H9 (cell line): ENCODE data around the gene MYO18B. TPM values are rescaled to one million over a fixed set of nuclear protein-coding genes. Genes with fewer than 3 reads are reported as not detected.
A peak's percentile ranks its signal among the peaks of the same experiment; 100 is the strongest.

Experiments
- DNase-seq: peaks from one replicate; pipeline ENCODE4 v3.0.0-alpha.2; 2017
- H2AFZ ChIP-seq: one replicate; pipeline ENCODE4 v1.6.1; 2013; ENCODE audit warnings: mild to moderate bottlenecking, low read length, control low read depth, moderate library complexity
- H2AK5ac ChIP-seq: 2 replicates; pipeline ENCODE4 v1.6.1; 2013; ENCODE audit warnings: low read length, control low read depth, mixed read lengths; ENCODE audit not compliant: insufficient read length
- H2BK120ac ChIP-seq: one replicate; pipeline ENCODE4 v1.6.1; 2013; ENCODE audit warnings: low read depth, mild to moderate bottlenecking, low read length, control low read depth, inconsistent platforms; ENCODE audit not compliant: poor library complexity, severe bottlenecking
- H2BK12ac ChIP-seq: 2 replicates; pipeline ENCODE4 v1.6.1; 2013; ENCODE audit warnings: low read length, control low read depth, mixed read lengths, low read depth; ENCODE audit not compliant: insufficient read length
- H2BK15ac ChIP-seq: 2 replicates; pipeline ENCODE4 v1.6.1; 2013; ENCODE audit warnings: low read depth, low read length, control low read depth
- H2BK20ac ChIP-seq: one replicate; pipeline ENCODE4 v1.6.1; 2013; ENCODE audit warnings: low read depth, mild to moderate bottlenecking, low read length, control low read depth, inconsistent platforms; ENCODE audit not compliant: poor library complexity, severe bottlenecking
- H2BK5ac ChIP-seq: 2 replicates; pipeline ENCODE4 v1.6.1; 2013; ENCODE audit warnings: low read length, control low read depth, mixed read lengths; ENCODE audit not compliant: insufficient read length
- H3K14ac ChIP-seq: 2 replicates; pipeline ENCODE4 v1.6.1; 2013; ENCODE audit warnings: low read length, control low read depth; ENCODE audit not compliant: insufficient read depth
- H3K18ac ChIP-seq: 2 replicates; pipeline ENCODE4 v1.6.1; 2013; ENCODE audit warnings: low read depth, mild to moderate bottlenecking, mixed read lengths, low read length, control low read depth; ENCODE audit not compliant: insufficient read length
- H3K23ac ChIP-seq: 2 replicates; pipeline ENCODE4 v1.6.1; 2013; ENCODE audit warnings: low read length, control low read depth, mixed read lengths, low read depth; ENCODE audit not compliant: insufficient read length
- H3K23me2 ChIP-seq: 2 replicates; pipeline ENCODE4 v1.6.1; 2013; ENCODE audit warnings: low read depth, mild to moderate bottlenecking, mixed read lengths, low read length, control low read depth; ENCODE audit not compliant: insufficient read length, poor library complexity, severe bottlenecking
- H3K27ac ChIP-seq: 2 replicates; pipeline ENCODE4 v1.5.1; 2013; ENCODE audit warnings: low read length, control low read depth, mixed read lengths, low read depth; ENCODE audit not compliant: insufficient read length
- H3K27me3 ChIP-seq: 2 replicates; pipeline ENCODE4 v1.6.1; 2013; ENCODE audit warnings: low read length, control low read depth, inconsistent platforms; ENCODE audit not compliant: insufficient read depth
- H3K4ac ChIP-seq: 2 replicates; pipeline ENCODE4 v1.6.1; 2013; ENCODE audit warnings: low read depth, mild to moderate bottlenecking, control low read depth, inconsistent platforms, low read length, moderate library complexity
- H3K4me1 ChIP-seq: 2 replicates; pipeline ENCODE4 v1.6.1; 2013; ENCODE audit warnings: low read length, control low read depth, inconsistent platforms; ENCODE audit not compliant: insufficient read depth
- H3K4me2 ChIP-seq: 2 replicates; pipeline ENCODE4 v1.6.1; 2013; ENCODE audit warnings: low read length, control low read depth, mixed read lengths; ENCODE audit not compliant: insufficient read length, insufficient read depth
- H3K56ac ChIP-seq: 2 replicates; pipeline ENCODE4 v1.6.1; 2013; ENCODE audit warnings: low read depth, mild to moderate bottlenecking, mixed read lengths, low read length, control low read depth; ENCODE audit not compliant: insufficient read length
- H3K79me1 ChIP-seq: 2 replicates; pipeline ENCODE4 v1.6.1; 2013; ENCODE audit warnings: low read depth, mild to moderate bottlenecking, moderate library complexity, low read length, control low read depth, inconsistent platforms; ENCODE audit not compliant: insufficient read depth, poor library complexity, severe bottlenecking
- H3K79me2 ChIP-seq: 2 replicates; pipeline ENCODE4 v1.6.1; 2013; ENCODE audit warnings: low read length, control low read depth, inconsistent platforms; ENCODE audit not compliant: insufficient read depth
- H3K9ac ChIP-seq: 2 replicates; pipeline ENCODE4 v1.6.1; 2013; ENCODE audit warnings: low read length, control low read depth, mixed read lengths; ENCODE audit not compliant: insufficient read length; ENCODE audit errors: extremely low read depth
- H3K9me3 ChIP-seq: one replicate; pipeline ENCODE4 v1.6.1; 2013; ENCODE audit warnings: low read depth, low read length, inconsistent platforms; ENCODE audit not compliant: control insufficient read depth
- H3T11ph ChIP-seq: one replicate; pipeline ENCODE4 v1.6.1; 2013; ENCODE audit warnings: mild to moderate bottlenecking, low read length, control low read depth, inconsistent platforms
- H4K20me1 ChIP-seq: one replicate; pipeline ENCODE4 v1.6.1; 2013; ENCODE audit not compliant: control insufficient read depth, insufficient read length, insufficient read depth
- H4K5ac ChIP-seq: 2 replicates; pipeline ENCODE4 v1.6.1; 2013; ENCODE audit warnings: low read depth, mild to moderate bottlenecking, mixed read lengths, low read length, control low read depth; ENCODE audit not compliant: insufficient read length
- H4K8ac ChIP-seq: replicated peaks from 2 replicates; pipeline ENCODE4 v1.6.1; 2013; ENCODE audit warnings: low read length, control low read depth, mixed read lengths, low read depth; ENCODE audit not compliant: insufficient read length
- H4K91ac ChIP-seq: 2 replicates; pipeline ENCODE4 v1.6.1; 2013; ENCODE audit warnings: low read depth, mild to moderate bottlenecking, moderate library complexity, mixed read lengths, low read length, control low read depth; ENCODE audit not compliant: insufficient read length
- H3K27ac Mint-ChIP-seq, 3 experiments: 2 replicates in 2 of 3; 3 replicates in 1 of 3; pipeline ENCODE4 v1.8.0; 2020 to 2021; ENCODE audit warnings: mixed read lengths in 3 of 3, mild to moderate bottlenecking in 1 of 3, moderate library complexity in 1 of 3
- H3K27me3 Mint-ChIP-seq: 2 replicates; pipeline ENCODE4 v1.8.0; 2021; ENCODE audit warnings: low read depth, mild to moderate bottlenecking, moderate library complexity, mixed read lengths
- H3K36me3 Mint-ChIP-seq, 3 experiments: 2 replicates in 2 of 3; 3 replicates in 1 of 3; pipeline ENCODE4 v1.8.0; 2020 to 2021; ENCODE audit warnings: low read depth in 3 of 3, mixed read lengths in 3 of 3; ENCODE audit not compliant: insufficient read depth in 1 of 3
- H3K4me1 Mint-ChIP-seq, 2 experiments: 2 replicates each; pipeline ENCODE4 v1.8.0; 2020; ENCODE audit warnings: mixed read lengths in 2 of 2
- H3K4me3 Mint-ChIP-seq, 2 experiments: 2 replicates in 1 of 2; 3 replicates in 1 of 2; pipeline ENCODE4 v1.8.0; 2020 to 2021; ENCODE audit warnings: mild to moderate bottlenecking in 2 of 2, mixed read lengths in 2 of 2, moderate library complexity in 1 of 2
- H3K9me3 Mint-ChIP-seq, 2 experiments: 2 replicates in 1 of 2; 3 replicates in 1 of 2; pipeline ENCODE4 v1.8.0; 2020; ENCODE audit warnings: mild to moderate bottlenecking in 2 of 2, mixed read lengths in 2 of 2, moderate library complexity in 1 of 2
- CTCF ChIP-seq: fragments of 200-600 bp; sonication (generic); conservative IDR thresholded peaks from 3 replicates; pipeline ENCODE4 v1.8.0; 2021; ENCODE audit warnings: antibody characterized with exemption, mild to moderate bottlenecking
- WGBS: extraction: QIAGEN DNeasy Blood & Tissue Kit; methylation state at CpG from one replicate; pipeline ENCODE4 v1.1.7; 2013; ENCODE audit warnings: missing lambda C conversion rate, low lambda C conversion rate, mixed read lengths; ENCODE audit not compliant: insufficient read length; ENCODE audit errors: extremely low coverage; 5-methylcytosine and 5-hydroxymethylcytosine counted together
- total RNA-seq: library from RNA; stranded (reverse); gene quantifications from 2 replicates; pipeline ENCODE4 v1.2.1, GENCODE V29; 2021

The MYO18B gene
- total RNA-seq, 1 experiment from 2014 or later: 0.46 TPM

GRCh38 chr22:25942856-25943411 lies 200.9 kb downstream of the MYO18B start:
- Mint-ChIP-seq H3K4me1 (peaks cover 40 to 50% of the 10 kb centered on the region in 2 experiments), H3K4me3 (peak overlapping the region in 1 of 2 experiments; percentile 47; a peak in 1 of 5 replicates), H3K27me3 (peaks cover 6% of the 10 kb centered on the region), H3K36me3 (peaks cover 0 to 5% (median 0%) of the 10 kb centered on the region in 3 experiments; a peak in 2 of 7 replicates), H3K9me3 (peaks cover 2 to 3% of the 10 kb centered on the region in 2 experiments; a peak in 2 of 5 replicates), H3K27ac (peak overlapping the region in 2 of 3 experiments; percentile 23 to 90; a peak in 4 of 7 replicates)
- Histone ChIP-seq H4K5ac (no peak overlapping the region), H3K27me3 (no peaks in the 10 kb centered on the region), H2AK5ac (no peak overlapping the region), H3K18ac (no peak overlapping the region), H2BK20ac (no peak overlapping the region), H3K23ac (no peak overlapping the region), H3K23me2 (no peaks in the 10 kb centered on the region), H2BK12ac (no peak overlapping the region), H3K79me1 (no peaks in the 10 kb centered on the region), H3K4me2 (no peak overlapping the region), H3K56ac (no peak overlapping the region), H2BK5ac (no peak overlapping the region), H4K91ac (no peak overlapping the region), H3K79me2 (no peaks in the 10 kb centered on the region), H3T11ph (no peak overlapping the region), H2BK15ac (no peak overlapping the region), H4K8ac (no peak overlapping the region), H3K9ac (no peak overlapping the region), H4K20me1 (no peaks in the 10 kb centered on the region), H2AFZ (no peak overlapping the region), H3K14ac (no peak overlapping the region), H2BK120ac (no peak overlapping the region), H3K27ac (no peak overlapping the region), H3K4me1 (peaks cover 5% of the 10 kb centered on the region; the same call in 1 of the 2 replicates), H3K4ac (no peak overlapping the region), H3K9me3 (no peaks in the 10 kb centered on the region)
- DNase-seq: peak; percentile 68
- no CpG with 5 or more reads among the region's 10 CpGs for WGBS
- no peak for TF ChIP-seq CTCF
